DOHH2 (cell line): ENCODE data around the gene BLNK.
"Not testable (repeated sequence)": the region's sequence is repeated elsewhere in the genome, so short reads cannot be mapped to it uniquely, and the experiment has no call there.

Experiments used
- H3F3A ChIP-seq: fragments of 200-600 bp; sonication (generic), shearing (Covaris generic); 2 replicates; pipeline ENCODE4 v1.6.0; 2016; ENCODE audit warnings: antibody characterized with exemption, mild to moderate bottlenecking; ENCODE audit not compliant: control insufficient read depth, insufficient read depth
- H3K27ac ChIP-seq: fragments of 200-600 bp; sonication (generic); 2 replicates; pipeline ENCODE4 v1.5.1; 2014; ENCODE audit warnings: low read depth, mild to moderate bottlenecking, low read length, moderate library complexity
- H3K27me3 ChIP-seq: fragments of 200-600 bp; sonication (generic); 2 replicates; pipeline ENCODE4 v1.6.1; 2014; ENCODE audit warnings: mild to moderate bottlenecking, low read length, mixed read lengths; ENCODE audit not compliant: control insufficient read depth
- H3K36me3 ChIP-seq: fragments of 200-600 bp; sonication (generic); 2 replicates; pipeline ENCODE4 v1.6.1; 2014; ENCODE audit warnings: mild to moderate bottlenecking, low read length, moderate library complexity, mixed read lengths; ENCODE audit not compliant: control insufficient read depth
- H3K4me1 ChIP-seq: fragments of 200-600 bp; sonication (generic); 2 replicates; pipeline ENCODE4 v1.6.1; 2014; ENCODE audit warnings: mild to moderate bottlenecking, low read length, mixed read lengths; ENCODE audit not compliant: control insufficient read depth
- H3K4me2 ChIP-seq: fragments of 200-600 bp; sonication (generic); 2 replicates; pipeline ENCODE4 v1.6.0; 2014; ENCODE audit warnings: mild to moderate bottlenecking, low read length, moderate library complexity
- H3K4me3 ChIP-seq: fragments of 200-600 bp; sonication (generic); 2 replicates; pipeline ENCODE4 v1.5.1; 2014; ENCODE audit warnings: mild to moderate bottlenecking, low read length, mixed read lengths
- H3K79me2 ChIP-seq: fragments of 200-600 bp; sonication (generic); 2 replicates; pipeline ENCODE4 v1.6.1; 2014; ENCODE audit warnings: mild to moderate bottlenecking, low read length, mixed read lengths; ENCODE audit not compliant: control insufficient read depth
- H3K9me2 ChIP-seq: fragments of 200-600 bp; sonication (generic); replicated peaks from 2 replicates; pipeline ENCODE4 v1.6.1; 2014; ENCODE audit warnings: mild to moderate bottlenecking, low read length, mixed read lengths; ENCODE audit not compliant: control insufficient read depth
- H3K9me3 ChIP-seq: fragments of 200-600 bp; sonication (generic); 2 replicates; pipeline ENCODE4 v1.6.1; 2014; ENCODE audit warnings: antibody characterized with exemption, low read length, mixed read lengths; ENCODE audit not compliant: control insufficient read depth, insufficient read depth
- H4K20me1 ChIP-seq: fragments of 200-600 bp; sonication (generic); 2 replicates; pipeline ENCODE4 v1.6.0; 2014; ENCODE audit warnings: low read depth, mild to moderate bottlenecking, antibody characterized with exemption, low read length, moderate library complexity; ENCODE audit not compliant: control insufficient read depth, insufficient read depth
- EZH2phosphoT487 ChIP-seq: fragments of 200-600 bp; sonication (generic); IDR thresholded peaks from 2 replicates; pipeline ENCODE4 v1.6.1; 2017; ENCODE audit warnings: borderline replicate concordance, mild to moderate bottlenecking, antibody characterized with exemption, low read length, moderate library complexity, mixed read lengths
- TF ChIP-seq, protein P1 (sequence below): fragments of 200-600 bp; sonication (generic); IDR thresholded peaks from one replicate; pipeline ENCODE4 v1.5.1; 2014; ENCODE audit warnings: antibody characterized with exemption, mild to moderate bottlenecking, low read depth, low read length; ENCODE audit not compliant: poor library complexity, severe bottlenecking

BLNK gene

DNA sequence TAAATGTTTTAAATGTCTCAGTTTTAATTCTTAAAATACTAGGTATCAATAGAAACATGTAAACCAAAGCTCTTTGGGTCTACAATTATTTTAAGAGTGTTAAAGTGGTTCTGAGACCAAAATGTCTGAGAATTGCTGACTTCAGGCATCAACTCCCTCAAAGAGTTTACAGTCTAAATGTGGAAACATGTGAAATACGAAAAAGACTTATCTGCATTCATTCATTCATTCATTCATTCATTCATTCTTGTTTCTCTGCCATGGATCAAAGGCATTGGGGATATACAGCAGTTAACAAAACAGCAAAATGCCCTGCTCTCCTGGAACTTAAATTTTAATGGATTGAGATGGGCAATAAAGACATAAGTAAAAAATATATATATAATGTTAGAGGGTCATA lies 69.8 kb downstream of the BLNK start:
- no peaks in the 10 kb centered on the region for H4K20me1 ChIP-seq
- H3K4me2 ChIP-seq, result no peak overlapping the region
- TF ChIP-seq, protein P1, sequence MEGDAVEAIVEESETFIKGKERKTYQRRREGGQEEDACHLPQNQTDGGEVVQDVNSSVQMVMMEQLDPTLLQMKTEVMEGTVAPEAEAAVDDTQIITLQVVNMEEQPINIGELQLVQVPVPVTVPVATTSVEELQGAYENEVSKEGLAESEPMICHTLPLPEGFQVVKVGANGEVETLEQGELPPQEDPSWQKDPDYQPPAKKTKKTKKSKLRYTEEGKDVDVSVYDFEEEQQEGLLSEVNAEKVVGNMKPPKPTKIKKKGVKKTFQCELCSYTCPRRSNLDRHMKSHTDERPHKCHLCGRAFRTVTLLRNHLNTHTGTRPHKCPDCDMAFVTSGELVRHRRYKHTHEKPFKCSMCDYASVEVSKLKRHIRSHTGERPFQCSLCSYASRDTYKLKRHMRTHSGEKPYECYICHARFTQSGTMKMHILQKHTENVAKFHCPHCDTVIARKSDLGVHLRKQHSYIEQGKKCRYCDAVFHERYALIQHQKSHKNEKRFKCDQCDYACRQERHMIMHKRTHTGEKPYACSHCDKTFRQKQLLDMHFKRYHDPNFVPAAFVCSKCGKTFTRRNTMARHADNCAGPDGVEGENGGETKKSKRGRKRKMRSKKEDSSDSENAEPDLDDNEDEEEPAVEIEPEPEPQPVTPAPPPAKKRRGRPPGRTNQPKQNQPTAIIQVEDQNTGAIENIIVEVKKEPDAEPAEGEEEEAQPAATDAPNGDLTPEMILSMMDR, result no peak
- no peak for TF ChIP-seq EZH2phosphoT487
- no peaks in the 10 kb centered on the region for H3K4me1 ChIP-seq
- no peaks in the 10 kb centered on the region for H3K9me3 ChIP-seq
- no peaks in the 10 kb centered on the region for H3K27me3 ChIP-seq
- no peaks in the 10 kb centered on the region for H3K79me2 ChIP-seq
- no peak overlapping the region for H3K27ac ChIP-seq
- H3F3A ChIP-seq, result peaks cover 6% of the 10 kb centered on the region
- H3K9me2 ChIP-seq, result no peaks in the 10 kb centered on the region
- no peak overlapping the region for H3K4me3 ChIP-seq
- peaks cover 93% of the 10 kb centered on the region for H3K36me3 ChIP-seq

DNA sequence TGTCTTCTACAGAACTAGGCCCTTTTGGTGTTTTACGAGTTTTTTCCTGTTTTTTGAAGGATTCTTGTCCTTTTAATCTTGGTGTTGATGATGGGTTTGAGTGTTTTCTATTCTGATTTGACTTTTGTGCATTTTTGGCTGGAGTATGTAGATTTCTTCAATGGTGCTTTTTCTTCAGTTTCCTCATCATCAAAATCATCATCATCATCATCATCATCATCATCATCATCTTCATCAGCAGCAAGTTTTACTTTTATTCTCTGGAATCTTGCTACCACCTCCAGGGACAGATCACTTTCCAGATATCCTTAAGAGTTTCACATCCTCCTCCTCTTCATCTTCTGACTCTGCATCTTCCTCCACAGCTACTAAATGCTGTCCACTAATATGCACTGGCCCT lies 81.9 kb downstream of the BLNK start:
- not testable (repeated sequence) for H3K9me2 ChIP-seq, H4K20me1 ChIP-seq, H3K79me2 ChIP-seq, H3K4me3 ChIP-seq, H3K9me3 ChIP-seq, H3K4me1 ChIP-seq, H3K27ac ChIP-seq, H3F3A ChIP-seq, H3K27me3 ChIP-seq, H3K4me2 ChIP-seq
- H3K36me3 ChIP-seq, result peaks cover 43% of the 10 kb centered on the region

DNA sequence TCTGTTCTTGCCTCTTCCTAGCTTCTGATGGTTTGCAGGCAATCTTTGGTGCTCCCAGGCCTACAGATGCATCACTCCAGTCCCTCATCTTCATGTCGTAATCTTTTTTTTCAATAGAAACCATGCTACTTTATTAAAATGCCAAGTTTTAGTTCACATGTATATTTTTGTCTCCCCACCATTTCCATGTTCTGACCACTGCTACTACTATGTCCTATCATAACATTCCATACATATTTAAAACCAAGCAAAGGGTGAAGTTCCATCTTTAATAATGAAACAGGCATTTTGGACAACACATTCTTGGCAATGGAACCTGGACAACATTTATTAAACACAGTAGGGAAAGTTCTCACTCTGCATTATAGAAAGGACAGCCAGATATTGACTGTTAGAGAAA lies 82.5 kb downstream of the BLNK start:
- Histone ChIP-seq H3K9me2 (no peaks in the 10 kb centered on the region), H3K79me2 (no peaks in the 10 kb centered on the region), H3F3A (peaks cover 5% of the 10 kb centered on the region; the same call in 1 of the 2 replicates), H3K4me3 (no peak overlapping the region), H4K20me1 (no peaks in the 10 kb centered on the region), H3K27me3 (no peaks in the 10 kb centered on the region), H3K27ac (no peak overlapping the region), H3K4me2 (no peak overlapping the region), H3K9me3 (no peaks in the 10 kb centered on the region), H3K36me3 (peaks cover 37% of the 10 kb centered on the region), H3K4me1 (no peaks in the 10 kb centered on the region)
- no peak for TF ChIP-seq EZH2phosphoT487
- TF ChIP-seq, protein P1, result no peak

DNA sequence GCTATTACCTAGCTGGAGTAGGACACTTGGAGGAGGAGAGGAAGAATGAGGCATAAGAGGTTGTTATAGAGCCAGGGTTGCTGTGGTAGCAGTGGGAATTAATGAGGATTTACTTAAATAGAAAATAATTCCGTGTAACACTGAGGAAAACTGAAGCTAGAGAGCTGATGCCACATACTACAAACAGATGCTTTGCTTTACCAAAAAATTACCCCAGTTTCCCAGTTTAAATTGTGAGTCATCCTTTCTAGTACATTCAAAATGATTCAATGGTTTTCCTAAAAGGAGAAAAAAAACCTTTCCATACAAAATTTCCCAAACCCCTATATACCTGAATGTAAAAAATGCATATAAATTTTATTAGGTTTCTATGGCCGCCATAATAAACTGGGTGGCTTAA lies 82.9 kb downstream of the BLNK start:
- Histone ChIP-seq H3K27ac (no peak overlapping the region), H3K79me2 (no peaks in the 10 kb centered on the region), H3K36me3 (peaks cover 32% of the 10 kb centered on the region), H3K9me3 (no peaks in the 10 kb centered on the region), H3K4me2 (no peak overlapping the region), H3K4me3 (no peak overlapping the region), H3K27me3 (no peaks in the 10 kb centered on the region), H4K20me1 (no peaks in the 10 kb centered on the region), H3F3A (peaks cover 5% of the 10 kb centered on the region; the same call in 1 of the 2 replicates), H3K9me2 (no peaks in the 10 kb centered on the region), H3K4me1 (no peaks in the 10 kb centered on the region)
- TF ChIP-seq, protein P1, result no peak
- TF ChIP-seq EZH2phosphoT487, result no peak
